Endothelial cell (in vitro differentiated cells): Measurements from ENCODE around the gene RIMS4. TPM values are rescaled to one million over a fixed set of nuclear protein-coding genes. Genes with fewer than 3 reads are reported as not detected.
"Not testable (repeated sequence)": the region's sequence is repeated elsewhere in the genome, so short reads cannot be mapped to it uniquely, and the experiment has no call there.

Experiments
- DNase-seq: peaks from one replicate; pipeline ENCODE4 v3.0.0; 2021; ENCODE audit warnings: low spot score
- H3K27ac Mint-ChIP-seq: one replicate; pipeline ENCODE4 v1.8.0; 2021; ENCODE audit warnings: mixed read lengths, inconsistent platforms; ENCODE audit not compliant: unreplicated experiment
- H3K27me3 Mint-ChIP-seq: one replicate; pipeline ENCODE4 v1.8.0; 2021; ENCODE audit warnings: mild to moderate bottlenecking, moderate library complexity, mixed read lengths, inconsistent platforms; ENCODE audit not compliant: unreplicated experiment
- H3K36me3 Mint-ChIP-seq: one replicate; pipeline ENCODE4 v1.8.0; 2021; ENCODE audit warnings: mild to moderate bottlenecking, low read depth, mixed read lengths, inconsistent platforms; ENCODE audit not compliant: unreplicated experiment
- H3K4me1 Mint-ChIP-seq: one replicate; pipeline ENCODE4 v1.8.0; 2021; ENCODE audit warnings: mild to moderate bottlenecking, mixed read lengths, inconsistent platforms; ENCODE audit not compliant: unreplicated experiment
- H3K4me3 Mint-ChIP-seq: one replicate; pipeline ENCODE4 v1.8.0; 2021; ENCODE audit warnings: mild to moderate bottlenecking, mixed read lengths, inconsistent platforms; ENCODE audit not compliant: unreplicated experiment
- H3K9me3 Mint-ChIP-seq: one replicate; pipeline ENCODE4 v1.8.0; 2021; ENCODE audit warnings: mixed read lengths, inconsistent platforms; ENCODE audit not compliant: unreplicated experiment
- total RNA-seq: library from RNA; stranded (reverse); fragmentation: NEBNext Ultra II Directional; extraction: Animal tissue kit (Norgen Biotek cat#: 25700); gene quantifications from one replicate; pipeline ENCODE4 v1.2.1, GENCODE V29; 2021; ENCODE audit not compliant: unreplicated experiment
- TF ChIP-seq, protein P1 (sequence below): fragments of 200-600 bp; sonication (generic); IDR thresholded peaks from one replicate; pipeline ENCODE4 v1.5.0; 2021; ENCODE audit warnings: antibody characterized with exemption; ENCODE audit not compliant: unreplicated experiment

Gene RIMS4
- total RNA-seq, 1 donor from 2014 or later: 0.10 TPM

GRCh38 chr20:44828640-44829039 lies 18.3 kb upstream of the RIMS4 start:
- Mint-ChIP-seq H3K9me3 (no peaks in the 10 kb centered on the region), H3K4me1 (no peaks in the 10 kb centered on the region), H3K27me3 (no peaks in the 10 kb centered on the region), H3K27ac (no peak overlapping the region), H3K4me3 (no peak overlapping the region), H3K36me3 (no peaks in the 10 kb centered on the region)
- TF ChIP-seq, protein P1, sequence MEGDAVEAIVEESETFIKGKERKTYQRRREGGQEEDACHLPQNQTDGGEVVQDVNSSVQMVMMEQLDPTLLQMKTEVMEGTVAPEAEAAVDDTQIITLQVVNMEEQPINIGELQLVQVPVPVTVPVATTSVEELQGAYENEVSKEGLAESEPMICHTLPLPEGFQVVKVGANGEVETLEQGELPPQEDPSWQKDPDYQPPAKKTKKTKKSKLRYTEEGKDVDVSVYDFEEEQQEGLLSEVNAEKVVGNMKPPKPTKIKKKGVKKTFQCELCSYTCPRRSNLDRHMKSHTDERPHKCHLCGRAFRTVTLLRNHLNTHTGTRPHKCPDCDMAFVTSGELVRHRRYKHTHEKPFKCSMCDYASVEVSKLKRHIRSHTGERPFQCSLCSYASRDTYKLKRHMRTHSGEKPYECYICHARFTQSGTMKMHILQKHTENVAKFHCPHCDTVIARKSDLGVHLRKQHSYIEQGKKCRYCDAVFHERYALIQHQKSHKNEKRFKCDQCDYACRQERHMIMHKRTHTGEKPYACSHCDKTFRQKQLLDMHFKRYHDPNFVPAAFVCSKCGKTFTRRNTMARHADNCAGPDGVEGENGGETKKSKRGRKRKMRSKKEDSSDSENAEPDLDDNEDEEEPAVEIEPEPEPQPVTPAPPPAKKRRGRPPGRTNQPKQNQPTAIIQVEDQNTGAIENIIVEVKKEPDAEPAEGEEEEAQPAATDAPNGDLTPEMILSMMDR: no peak
- no peak for DNase-seq

DNA sequence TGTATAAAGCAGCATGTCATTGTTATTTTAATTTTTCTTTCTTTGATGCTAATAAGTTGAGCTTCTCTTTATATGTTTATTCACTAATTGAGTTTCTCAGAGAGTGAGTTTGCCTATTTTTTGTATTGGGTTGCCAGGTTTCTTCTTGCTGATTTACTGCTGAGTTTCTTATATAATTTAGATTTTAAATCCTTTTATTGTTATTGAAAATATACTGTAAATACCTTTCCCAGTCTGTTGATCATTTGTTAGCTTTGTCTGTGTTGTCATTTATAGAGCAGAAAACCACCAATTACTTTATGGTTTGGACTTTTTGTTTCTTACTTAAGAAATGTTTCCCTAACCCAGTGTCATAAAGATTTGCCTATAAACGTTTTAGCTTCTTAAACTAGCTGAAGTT lies 17.1 kb upstream of the RIMS4 start:
- TF ChIP-seq, protein P1: no peak
- no peak overlapping the region for H3K27ac Mint-ChIP-seq
- H3K36me3 Mint-ChIP-seq: no peaks in the 10 kb centered on the region

GRCh38 chr20:44821576-44821975 lies 11.2 kb upstream of the RIMS4 start:
- DNase-seq, H3K27me3 Mint-ChIP-seq, H3K27ac Mint-ChIP-seq, H3K36me3 Mint-ChIP-seq, H3K4me3 Mint-ChIP-seq, H3K4me1 Mint-ChIP-seq, H3K9me3 Mint-ChIP-seq: not testable (repeated sequence)

More for the DNA sequence above, 17.1 kb upstream of the RIMS4 start:
- no peaks in the 10 kb centered on the region for H3K9me3 Mint-ChIP-seq
- no peak for DNase-seq
- no peaks in the 10 kb centered on the region for H3K4me1 Mint-ChIP-seq
- no peak overlapping the region for H3K4me3 Mint-ChIP-seq
- no peaks in the 10 kb centered on the region for H3K27me3 Mint-ChIP-seq

- H3K4me1 Mint-ChIP-seq: no peaks in the 10 kb centered on the region
- no peak overlapping the region for H3K27ac Mint-ChIP-seq
- no peaks in the 10 kb centered on the region for H3K9me3 Mint-ChIP-seq
- TF ChIP-seq, protein P1: no peak
- H3K36me3 Mint-ChIP-seq: no peaks in the 10 kb centered on the region
- no peak overlapping the region for H3K4me3 Mint-ChIP-seq
- no peak for DNase-seq
- peaks cover 1% of the 10 kb centered on the region for H3K27me3 Mint-ChIP-seq
Observed at GRCh38 chr20:44819936-44820335, 9.6 kb upstream of the RIMS4 start.

DNA sequence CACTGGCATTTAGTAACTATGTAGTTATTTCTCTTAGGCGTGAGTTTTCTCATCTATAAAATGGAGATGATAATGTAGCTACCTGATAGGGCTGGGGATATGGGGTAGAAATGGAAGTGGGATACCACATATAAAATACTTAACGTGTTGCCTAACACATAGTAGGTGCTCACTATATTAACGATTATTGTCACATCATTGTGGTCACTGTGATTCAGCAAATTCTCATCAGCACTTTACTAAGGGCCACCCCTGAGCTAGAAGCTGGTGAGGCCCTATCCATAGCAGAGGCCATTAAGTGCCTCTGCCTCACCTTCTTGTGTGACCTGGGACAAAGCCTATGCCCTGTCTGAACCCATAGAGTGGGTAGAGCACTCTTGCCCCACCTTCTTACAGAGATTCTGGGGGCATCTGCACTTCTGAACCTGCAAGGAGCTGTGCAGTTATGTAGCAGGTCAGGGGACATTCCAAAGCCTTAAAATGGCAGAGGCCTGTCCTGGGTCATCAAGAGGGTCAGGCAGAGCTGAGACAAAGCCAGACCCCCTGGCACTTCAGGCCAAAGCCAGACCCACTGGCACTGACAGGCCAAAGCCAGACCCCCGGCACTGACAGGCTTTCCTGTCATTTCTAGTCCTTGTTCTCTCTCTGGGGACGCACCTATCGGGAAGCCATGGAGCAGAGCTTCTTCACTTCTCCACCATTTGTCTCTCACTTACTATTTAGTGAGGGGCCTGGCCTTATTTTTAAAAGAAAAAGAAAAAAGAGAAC lies 7.0 kb upstream of the RIMS4 start:
- Mint-ChIP-seq H3K4me1 (no peaks in the 10 kb centered on the region), H3K27ac (no peak overlapping the region), H3K36me3 (no peaks in the 10 kb centered on the region), H3K27me3 (peaks cover 3% of the 10 kb centered on the region), H3K9me3 (no peaks in the 10 kb centered on the region), H3K4me3 (no peak overlapping the region)
- no peak for DNase-seq
- TF ChIP-seq, protein P1: no peak
